RPMI7951 (cell line): ENCODE measurements around the gene GOT1. TPM values are rescaled to one million over a fixed set of nuclear protein-coding genes. Genes with fewer than 3 reads are reported as not detected.

Experiments
- DNase-seq: peaks from one replicate; pipeline ENCODE4 v3.0.0-alpha.2; 2012; ENCODE audit warnings: low read depth
- total RNA-seq: library from RNA; depleted of rRNA; stranded (reverse); fragments of >200 nt; shearing (Covaris generic); gene quantifications from 2 replicates; pipeline ENCODE4 v1.2.3, GENCODE V29; 2014

The GOT1 gene
- total RNA-seq, 1 experiment from 2014 or later, result 24.2 TPM

GRCh38 chr10:99433378-99434020 is 3.1 kb upstream of the GOT1 start:
- no peak for DNase-seq

DNA sequence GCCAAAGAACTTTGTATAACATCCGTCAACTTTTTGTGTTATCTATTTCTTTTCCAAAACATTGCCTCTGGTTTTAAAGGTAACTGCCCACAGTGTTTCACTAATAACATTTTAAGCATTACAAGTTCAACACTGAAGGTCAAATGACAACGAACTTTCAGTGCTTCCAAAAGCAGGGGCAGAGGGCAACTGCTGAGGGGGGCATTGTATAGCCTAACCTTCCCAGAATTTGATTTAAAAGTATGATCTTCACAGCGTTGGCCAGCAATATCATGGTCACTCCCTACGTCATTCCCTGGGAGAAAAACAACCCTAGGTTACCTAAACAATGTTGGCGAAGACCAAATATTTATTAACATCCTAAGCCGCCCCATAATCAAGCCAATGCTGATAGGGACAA is 2.5 kb upstream of the GOT1 start:
- no peak for DNase-seq

- no peak for DNase-seq
Observed at GRCh38 chr10:99432047-99432446, 1.6 kb upstream of the GOT1 start.

- peak; percentile 50 for DNase-seq
Observed at GRCh38 chr10:99431190-99431760, 851 bp upstream of the GOT1 start.

GRCh38 chr10:99430116-99430450 is 341 bp downstream of the GOT1 start:
- no peak for DNase-seq

DNA sequence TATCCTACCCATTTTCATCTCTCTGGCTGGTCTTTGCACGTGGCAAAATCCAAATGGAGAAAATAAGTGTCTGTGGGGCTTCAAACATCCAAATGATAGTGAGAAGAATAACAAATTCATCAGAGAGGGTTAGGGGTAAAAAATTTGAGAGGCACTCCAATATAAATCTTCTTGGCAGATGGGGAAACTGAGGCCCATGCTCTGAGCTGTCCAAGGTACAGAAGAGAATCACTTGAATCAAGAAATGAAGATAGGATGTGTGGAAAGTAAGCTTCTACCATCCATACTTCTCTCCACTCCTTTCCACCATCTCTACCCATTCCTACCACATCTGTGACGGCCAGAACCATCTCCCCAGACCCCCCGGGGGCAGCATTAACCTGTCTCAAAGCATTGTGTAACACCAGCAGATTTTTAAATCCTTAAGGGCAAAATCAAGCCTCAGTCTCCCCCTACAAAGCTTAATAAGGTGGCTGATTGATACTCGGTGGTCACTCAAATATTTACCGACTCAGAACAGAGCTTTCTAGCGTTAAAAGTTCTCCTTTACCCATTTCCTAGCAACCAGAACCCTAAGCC is 818 bp downstream of the GOT1 start:
- DNase-seq, result no peak

GRCh38 chr10:99427566-99428190 is 2.7 kb downstream of the GOT1 start:
- no peak for DNase-seq

DNA sequence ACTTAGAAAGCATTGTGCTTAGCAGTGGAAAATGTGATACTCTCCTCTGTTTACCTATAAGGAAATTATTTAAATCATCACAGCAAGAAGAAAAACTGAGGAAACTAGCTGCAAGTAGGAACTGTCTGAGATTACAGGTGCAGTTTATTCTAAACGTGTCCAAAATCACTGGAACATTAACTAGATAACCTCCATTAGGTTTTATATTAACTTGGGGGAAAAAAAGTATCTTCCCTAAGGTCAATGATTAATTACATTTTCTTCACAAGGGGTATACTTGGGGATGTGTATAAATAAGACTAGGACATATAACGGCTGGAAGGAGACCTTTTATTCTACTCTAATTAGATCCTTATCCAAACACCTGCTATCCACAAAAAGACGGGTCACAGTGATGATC is 3.7 kb downstream of the GOT1 start:
- DNase-seq, result no peak

DNA sequence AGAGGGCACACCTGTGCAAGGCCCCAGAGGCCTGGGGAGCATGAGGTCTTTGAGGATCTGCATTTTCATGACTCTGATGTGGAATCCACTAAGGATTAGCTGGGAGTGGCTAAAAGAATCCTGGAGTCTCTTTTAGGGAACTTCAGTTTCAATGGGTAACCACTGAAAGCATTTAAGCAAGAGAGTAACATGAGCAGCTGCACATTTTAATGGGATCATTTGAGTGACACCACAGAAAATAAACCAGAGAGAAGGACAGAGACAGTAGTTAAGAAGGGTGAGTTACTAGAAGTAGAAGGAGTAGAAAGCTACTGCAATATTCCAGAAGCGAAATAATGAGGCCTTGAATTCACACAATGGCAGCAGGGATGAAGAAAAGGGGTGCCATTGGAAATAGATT is 5.2 kb downstream of the GOT1 start:
- no peak for DNase-seq

DNA sequence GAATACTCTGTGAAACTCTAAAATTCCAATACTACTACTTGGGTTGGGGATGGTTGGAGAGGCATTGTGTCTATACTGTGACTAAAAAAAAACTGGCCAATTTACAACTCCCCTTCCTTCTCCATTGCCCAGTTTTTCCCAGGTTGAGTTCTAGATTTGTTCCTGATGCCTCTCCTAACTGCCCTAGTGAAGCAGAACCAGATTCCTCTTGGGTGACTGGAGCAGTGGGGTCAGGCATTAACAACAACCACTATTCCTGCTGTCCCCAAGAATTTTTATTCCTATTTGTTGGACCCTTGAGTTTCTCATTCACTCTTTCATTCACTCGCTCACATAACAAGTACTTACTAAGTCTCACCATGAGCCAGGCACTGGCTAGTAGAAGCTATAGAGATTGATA is 5.8 kb downstream of the GOT1 start:
- DNase-seq, result no peak

DNA sequence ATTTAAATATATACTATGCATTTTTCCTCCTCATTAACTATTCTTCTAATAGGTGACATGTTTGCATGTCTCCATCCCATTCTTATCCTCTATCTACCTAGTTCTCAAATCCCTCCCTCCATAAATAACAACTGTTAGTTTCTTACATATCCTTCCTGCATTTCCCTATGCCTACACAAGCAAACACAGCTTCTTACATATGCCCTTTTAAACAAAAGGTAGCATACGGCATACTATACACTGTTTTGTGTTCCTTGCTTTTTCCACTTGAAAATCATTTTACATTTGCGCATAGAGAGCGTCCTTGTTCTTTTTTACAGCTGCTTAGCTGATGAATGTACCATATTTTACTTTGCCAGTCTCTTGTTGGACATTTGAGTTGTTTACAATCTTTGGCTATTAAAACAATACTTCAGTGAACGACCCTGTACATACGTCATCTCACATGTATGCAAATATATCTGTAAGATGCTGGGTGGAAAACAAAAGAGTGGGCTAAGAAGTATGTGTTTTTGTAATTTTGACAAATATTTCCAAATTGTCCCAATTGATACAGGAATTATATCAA is 7.8 kb downstream of the GOT1 start:
- DNase-seq, result no peak

DNA sequence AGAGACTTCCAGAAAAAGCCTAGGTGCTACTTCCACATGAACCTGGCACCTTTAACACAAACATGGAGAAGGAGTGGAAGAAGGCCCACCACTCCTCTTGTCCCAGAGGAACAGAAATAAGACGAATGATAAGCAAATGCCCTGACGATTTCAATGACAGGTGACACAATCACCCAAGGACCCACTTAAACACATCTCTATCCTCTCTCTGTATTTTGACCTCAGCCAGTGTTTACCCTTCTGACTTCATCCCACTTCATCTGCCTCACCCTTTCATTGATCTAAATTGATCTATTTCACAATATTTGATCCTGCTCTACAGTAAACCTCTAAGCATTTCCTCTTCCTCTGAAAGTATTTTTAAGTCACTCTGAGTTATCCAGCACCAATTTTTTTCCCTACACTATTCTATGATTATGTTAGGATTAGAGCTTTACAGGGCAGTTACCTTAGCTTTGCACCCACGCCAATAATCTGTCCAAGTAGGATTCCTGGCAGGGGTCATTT is 9.1 kb downstream of the GOT1 start:
- DNase-seq, result no peak

DNA sequence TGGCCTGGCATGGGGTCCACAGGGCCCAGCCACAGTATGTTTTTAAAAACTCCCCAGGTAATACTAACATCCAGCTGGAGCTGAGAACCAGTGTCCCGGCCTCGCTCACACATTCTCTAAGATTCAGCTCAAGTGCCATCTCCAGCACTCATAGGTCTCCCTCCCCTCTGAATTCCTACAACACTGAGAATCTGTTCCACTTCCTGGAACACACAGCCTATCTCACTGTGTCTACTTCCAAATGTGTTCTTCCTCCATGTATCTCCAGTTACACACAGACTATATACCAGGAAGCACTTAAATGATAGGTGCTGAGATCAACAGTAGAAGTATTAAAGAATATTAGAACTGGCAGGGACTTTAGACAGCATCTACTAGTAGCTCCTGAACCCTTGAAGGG is 10.7 kb downstream of the GOT1 start:
- no peak for DNase-seq

DNA sequence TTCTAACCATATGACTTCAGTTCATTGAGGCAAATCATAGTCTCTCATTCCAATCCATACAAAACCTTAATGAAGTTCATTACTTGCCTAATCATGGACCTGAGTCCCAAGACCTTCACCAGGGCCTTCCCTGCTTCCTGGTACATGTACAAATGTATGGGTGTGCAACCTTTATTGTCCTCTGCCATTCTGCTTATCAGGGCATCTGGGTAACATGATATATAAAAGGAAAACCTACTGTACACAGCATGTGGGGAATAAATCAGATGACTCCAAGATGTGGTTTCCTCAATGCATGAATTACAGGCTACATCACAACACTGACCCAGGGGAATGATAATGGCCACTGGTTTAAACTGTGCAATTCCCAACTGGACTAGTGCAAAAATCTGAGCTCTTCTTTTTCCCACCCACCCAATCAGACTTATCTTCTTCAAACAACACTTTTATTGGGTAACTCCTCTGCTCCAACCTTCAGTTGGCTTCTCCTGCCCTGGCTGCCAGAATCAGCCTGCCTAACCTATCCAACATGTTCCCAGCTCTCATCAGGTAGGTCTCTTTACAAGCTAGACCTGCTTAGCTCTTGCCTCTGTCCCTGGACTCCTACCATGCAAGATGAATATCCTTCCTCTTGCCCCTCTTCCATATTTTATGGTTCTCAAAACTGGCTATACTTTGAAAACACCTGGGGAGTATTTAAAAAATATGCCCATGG is 11.4 kb downstream of the GOT1 start:
- DNase-seq, result no peak

GRCh38 chr10:99412099-99412498 is 18.3 kb downstream of the GOT1 start:
- no peak for DNase-seq

DNA sequence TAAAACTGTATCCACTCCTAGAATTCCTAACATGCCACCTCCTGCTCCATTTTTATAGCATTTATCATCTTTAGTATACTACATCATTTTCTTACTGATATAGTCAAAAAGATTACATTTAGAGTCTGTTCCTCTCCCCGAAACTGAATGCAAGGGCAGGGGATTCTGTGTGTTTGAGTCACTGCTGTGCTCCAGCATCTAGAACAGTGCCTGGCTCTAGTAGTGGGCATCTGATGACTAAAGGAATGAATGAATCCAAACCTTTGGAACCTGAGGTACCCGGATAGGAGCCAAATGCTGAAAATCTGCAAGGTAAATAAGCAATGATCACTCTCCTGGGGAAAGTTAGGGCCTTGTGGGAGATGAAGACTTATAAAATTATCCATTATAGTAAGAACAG is 18.9 kb downstream of the GOT1 start:
- no peak for DNase-seq

DNA sequence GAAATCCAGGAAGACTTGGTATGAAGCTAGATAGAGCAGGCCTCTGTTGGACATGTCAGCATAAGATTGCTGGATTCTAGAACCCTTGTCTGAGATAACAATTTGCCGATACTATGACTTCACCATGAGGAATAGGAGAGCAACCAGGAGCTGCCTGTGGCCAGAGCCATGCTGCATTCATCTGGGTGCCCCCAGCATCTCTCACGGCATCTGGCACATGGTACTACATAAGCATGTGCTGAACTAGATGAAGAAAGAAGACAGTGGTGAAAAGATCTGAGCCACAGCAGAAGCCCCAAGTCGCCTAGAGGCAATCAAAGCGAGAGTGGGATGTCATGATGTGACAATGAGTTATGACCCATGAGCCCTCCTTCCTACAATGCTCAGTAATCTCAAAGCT is 19.5 kb downstream of the GOT1 start:
- DNase-seq, result no peak

GRCh38 chr10:99410146-99410545 is 20.3 kb downstream of the GOT1 start:
- no peak for DNase-seq

GRCh38 chr10:99406149-99406548 is 24.3 kb downstream of the GOT1 start:
- DNase-seq, result no peak

- DNase-seq, result peak; percentile 61
Observed at GRCh38 chr10:99403674-99404073, 26.8 kb downstream of the GOT1 start.

DNA sequence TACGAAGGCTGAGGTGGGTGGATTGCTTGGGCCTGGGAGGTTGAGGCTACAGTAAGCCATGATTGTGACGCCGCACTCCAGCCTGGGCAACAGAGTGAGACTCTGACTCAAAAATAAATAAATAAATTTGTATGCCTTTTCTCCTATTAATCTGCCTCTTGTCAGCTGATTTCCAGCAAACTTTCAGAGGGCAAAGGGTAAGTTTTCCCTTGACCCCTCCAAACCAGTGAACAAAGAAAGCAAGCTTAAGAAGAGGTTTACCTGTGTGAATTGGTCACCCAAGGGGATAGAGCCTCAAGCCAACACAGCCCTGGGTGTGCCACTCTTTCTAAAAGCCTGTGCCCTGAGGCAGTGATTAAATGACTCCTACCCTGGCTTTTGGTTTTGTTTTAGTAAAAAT is 30.8 kb downstream of the GOT1 start:
- no peak for DNase-seq

GRCh38 chr10:99396471-99396870 is 34.0 kb downstream of the GOT1 start:
- DNase-seq, result peak; percentile 70
